GM13976 (cell line): ENCODE data around the gene EXOC3L2.

Experiments used
- DNase-seq: peaks from one replicate; pipeline ENCODE4 v3.0.0; 2012; ENCODE audit warnings: low spot score
- in situ Hi-C: fragments of 300-500 bp; cut with MboI; formaldehyde crosslinking; loops from one replicate; pipeline ENCODE4 v1.12.0; 2022; ENCODE audit warnings: low sequenced_read_pairs, mixed read lengths, inconsistent platforms; ENCODE audit not compliant: unreplicated experiment
- TF ChIP-seq, protein P1 (sequence below): IDR thresholded peaks from 2 replicates; pipeline ENCODE4 v1.5.1; 2012; ENCODE audit warnings: borderline replicate concordance, mild to moderate bottlenecking; ENCODE audit not compliant: insufficient read depth; ENCODE audit errors: extremely low read depth, missing control alignments, control extremely low read depth

The EXOC3L2 gene

DNA sequence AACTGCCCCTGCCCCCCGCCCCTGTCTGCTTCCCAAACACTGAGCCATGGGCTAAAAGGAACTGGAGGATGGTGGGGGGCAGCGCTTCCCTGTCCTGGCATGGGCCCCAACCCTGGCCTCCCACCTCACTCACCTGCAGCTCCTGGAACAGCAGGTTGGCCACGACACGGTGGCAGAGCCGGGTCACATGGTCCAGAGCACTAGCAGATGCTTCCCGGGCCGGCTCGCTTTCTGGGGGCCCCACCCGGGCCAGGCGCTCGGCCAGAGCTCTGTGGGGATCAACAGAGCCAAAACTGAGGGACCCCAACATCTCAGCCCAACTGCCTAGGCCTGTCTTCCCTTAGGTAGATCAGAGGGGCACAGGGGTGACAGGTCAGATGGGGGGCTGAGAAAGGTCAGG is 20.6 kb downstream of the EXOC3L2 start:
- TF ChIP-seq, protein P1, sequence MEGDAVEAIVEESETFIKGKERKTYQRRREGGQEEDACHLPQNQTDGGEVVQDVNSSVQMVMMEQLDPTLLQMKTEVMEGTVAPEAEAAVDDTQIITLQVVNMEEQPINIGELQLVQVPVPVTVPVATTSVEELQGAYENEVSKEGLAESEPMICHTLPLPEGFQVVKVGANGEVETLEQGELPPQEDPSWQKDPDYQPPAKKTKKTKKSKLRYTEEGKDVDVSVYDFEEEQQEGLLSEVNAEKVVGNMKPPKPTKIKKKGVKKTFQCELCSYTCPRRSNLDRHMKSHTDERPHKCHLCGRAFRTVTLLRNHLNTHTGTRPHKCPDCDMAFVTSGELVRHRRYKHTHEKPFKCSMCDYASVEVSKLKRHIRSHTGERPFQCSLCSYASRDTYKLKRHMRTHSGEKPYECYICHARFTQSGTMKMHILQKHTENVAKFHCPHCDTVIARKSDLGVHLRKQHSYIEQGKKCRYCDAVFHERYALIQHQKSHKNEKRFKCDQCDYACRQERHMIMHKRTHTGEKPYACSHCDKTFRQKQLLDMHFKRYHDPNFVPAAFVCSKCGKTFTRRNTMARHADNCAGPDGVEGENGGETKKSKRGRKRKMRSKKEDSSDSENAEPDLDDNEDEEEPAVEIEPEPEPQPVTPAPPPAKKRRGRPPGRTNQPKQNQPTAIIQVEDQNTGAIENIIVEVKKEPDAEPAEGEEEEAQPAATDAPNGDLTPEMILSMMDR, result no peak
- in situ Hi-C loops, result no loop called here
- no peak for DNase-seq

DNA sequence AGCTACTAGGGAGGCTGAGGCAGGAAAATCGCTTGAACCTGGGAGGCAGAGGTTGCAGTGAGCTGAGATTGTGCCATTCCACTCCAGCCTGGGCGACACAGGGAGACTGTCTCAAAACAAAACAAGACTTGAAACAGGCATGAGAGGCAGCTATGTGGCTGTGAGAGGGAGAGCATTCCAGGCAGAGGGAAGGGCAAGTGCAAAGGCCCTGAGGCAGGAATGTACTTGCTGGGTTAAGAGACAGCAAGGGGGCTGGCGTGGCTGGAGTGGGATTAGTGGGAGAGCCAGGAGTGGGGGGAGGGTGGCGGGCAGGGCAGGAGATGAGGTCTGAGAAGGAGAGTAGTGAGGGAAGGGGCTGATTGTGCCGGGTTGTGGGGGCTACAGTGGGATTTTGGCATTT is 21.3 kb downstream of the EXOC3L2 start:
- no peak for DNase-seq
- TF ChIP-seq, protein P1, result no peak
- in situ Hi-C loops, result no loop called here

DNA sequence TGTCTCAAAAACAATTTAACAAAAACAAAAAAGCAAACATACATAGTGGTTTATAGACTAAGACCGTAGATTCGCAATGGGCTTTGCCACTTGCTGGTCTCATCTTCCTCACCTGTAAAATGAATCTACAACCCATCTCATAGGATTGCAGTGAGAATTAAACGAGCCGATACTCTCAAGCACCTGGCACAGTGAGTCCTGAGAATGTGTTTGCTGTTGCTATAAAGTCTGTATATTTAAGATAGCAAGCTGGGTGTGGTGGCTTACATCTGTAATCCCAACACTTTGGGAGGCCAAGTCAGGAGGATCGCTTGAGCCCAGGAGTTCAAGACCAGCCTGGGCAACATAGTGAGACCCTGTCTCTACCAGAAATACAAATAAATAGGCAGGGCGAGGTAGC is 22.5 kb downstream of the EXOC3L2 start:
- in situ Hi-C loops, result no loop called here
- TF ChIP-seq, protein P1, result no peak
- no peak for DNase-seq

DNA sequence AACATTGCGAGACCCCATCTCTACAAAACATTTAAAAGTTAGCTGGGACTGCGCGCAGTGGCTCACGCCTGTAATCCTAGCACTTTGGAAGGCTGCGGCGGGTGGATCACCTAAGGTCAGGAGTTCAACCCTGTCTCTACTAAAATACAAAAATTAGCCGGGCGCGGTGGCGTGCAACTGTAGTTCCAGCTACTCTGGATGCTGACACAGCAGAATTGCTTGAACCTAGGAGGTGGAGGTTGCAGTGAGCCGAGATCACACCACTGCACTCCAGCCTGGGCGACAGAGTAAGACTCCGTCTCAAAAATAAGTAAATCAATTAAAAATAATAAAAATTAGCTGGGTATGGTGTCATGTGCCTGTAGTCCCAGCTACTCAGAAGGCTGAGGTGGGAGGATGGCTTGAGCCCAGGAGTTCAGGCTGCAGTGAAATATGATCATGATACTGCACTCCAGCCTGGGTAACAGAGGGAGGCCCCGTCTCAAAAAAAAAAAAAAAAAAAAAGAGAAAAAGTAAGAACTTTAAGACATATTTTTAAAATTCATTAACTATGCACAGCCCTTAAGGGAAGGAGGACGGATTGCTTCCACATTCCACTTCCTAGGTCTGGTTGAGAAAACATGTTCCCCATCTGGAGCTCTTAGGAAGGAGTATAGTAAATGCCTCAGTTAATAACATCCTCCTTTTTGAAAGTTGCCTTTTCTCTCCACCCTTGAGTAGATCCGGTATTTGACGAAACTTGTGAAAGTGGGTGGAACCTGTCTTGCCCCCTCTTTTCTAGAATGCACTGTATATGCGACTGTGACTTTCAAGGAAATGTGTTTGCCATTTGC is 26.1 kb downstream of the EXOC3L2 start:
- in situ Hi-C loops, result no loop called here

DNA sequence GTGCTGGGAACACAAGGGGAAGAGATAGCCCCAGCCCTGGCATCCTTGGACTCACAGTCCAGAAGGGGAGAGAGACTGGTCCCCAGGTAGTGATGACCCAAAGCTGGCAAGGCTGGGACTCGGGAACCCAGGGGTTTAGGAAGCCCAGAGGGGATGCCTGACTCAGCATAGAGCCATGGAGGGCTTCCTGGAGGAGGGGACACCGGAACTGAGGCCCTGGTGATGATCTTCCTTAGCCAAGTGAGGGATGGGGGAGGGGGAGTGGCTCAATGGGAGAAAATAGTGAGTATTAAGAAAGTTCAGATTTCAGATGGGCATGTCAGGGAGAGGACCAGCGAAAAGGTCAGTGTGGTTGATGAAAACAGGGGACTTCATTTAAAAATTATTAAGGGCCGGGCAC is 26.8 kb downstream of the EXOC3L2 start:
- in situ Hi-C loops, result no loop called here

More for the DNA sequence above, 26.1 kb downstream of the EXOC3L2 start:
- peak; percentile 18 for DNase-seq
- TF ChIP-seq, protein P1, result no peak

DNA sequence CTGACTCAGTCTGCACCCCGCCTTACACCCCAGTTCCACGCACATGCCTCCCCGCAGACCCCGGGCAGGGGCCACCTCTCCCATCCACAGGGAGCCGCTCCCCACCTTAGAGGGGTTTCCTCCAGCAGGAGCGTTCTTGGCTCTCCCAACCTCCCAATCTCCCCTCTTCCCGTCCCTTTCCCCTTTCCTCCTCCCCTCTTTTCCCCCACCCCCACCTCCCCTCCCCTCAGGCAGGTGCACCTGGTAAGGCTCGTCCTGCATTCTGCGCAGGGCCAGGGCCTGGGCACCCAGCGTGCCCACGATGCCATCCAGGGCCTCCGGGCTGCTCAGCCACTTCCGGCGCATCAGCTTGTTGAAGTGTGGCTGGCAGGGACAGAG is 27.3 kb downstream of the EXOC3L2 start:
- TF ChIP-seq, protein P1, result no peak
- in situ Hi-C loops, result no loop called here
- DNase-seq, result peak; percentile 17

More for the DNA sequence above, 26.8 kb downstream of the EXOC3L2 start:
- peak; percentile 13 for DNase-seq
- TF ChIP-seq, protein P1, result no peak
